Measurements from ENCODE around the gene TOMT. TPM values are rescaled to one million over a fixed set of nuclear protein-coding genes. Genes with fewer than 3 reads are reported as not detected.

TOMT gene
- total RNA-seq, 2 donors from 2014 or later, result not detected

- H3K36me3 ChIP-seq, result peaks cover 3 to 19% of the 10 kb centered on the region in 2 donors
- peaks cover 10% of the 10 kb centered on the region for H3K4me1 ChIP-seq (replicated peaks)
- TF ChIP-seq CTCF (IDR thresholded peaks at IDR 0.05) (no peak), POLR2AphosphoS5 (IDR thresholded peaks at IDR 0.05) (no peak), POLR2A (IDR thresholded peaks at IDR 0.05) (no peak)
- no peak for DNase-seq (ENCODE audit: low spot score)
- H3K4me3 ChIP-seq, result no peak overlapping the region
- no peak overlapping the region for H3K27ac ChIP-seq
- WGBS, result 87% methylated on average over 3 of the region's 3 CpGs
- H3K27me3 ChIP-seq (replicated peaks; ENCODE audit: insufficient read depth), result no peaks in the 10 kb centered on the region
- intact Hi-C loops (cut with DNase I), result no loop called here
- no peaks in the 10 kb centered on the region for H3K9me3 ChIP-seq
Observed at GRCh38 chr11:72100009-72100408, 5.7 kb upstream of the TOMT start.

- intact Hi-C loops (cut with DNase I), result no loop called here
- no peak overlapping the region for H3K27ac ChIP-seq
- DNase-seq (ENCODE audit: low spot score), result no peak
- no peaks in the 10 kb centered on the region for H3K27me3 ChIP-seq (replicated peaks; ENCODE audit: insufficient read depth)
- no peak for TF ChIP-seq POLR2A (IDR thresholded peaks at IDR 0.05)
- TF ChIP-seq POLR2AphosphoS5 (IDR thresholded peaks at IDR 0.05), result no peak
- TF ChIP-seq CTCF (IDR thresholded peaks at IDR 0.05), result no peak
- peaks cover 3 to 19% of the 10 kb centered on the region in 2 donors for H3K36me3 ChIP-seq
- no peaks in the 10 kb centered on the region for H3K9me3 ChIP-seq
- H3K4me3 ChIP-seq, result no peak overlapping the region
- 80% methylated on average over 1 of the region's 1 CpG for WGBS
- peaks cover 10% of the 10 kb centered on the region for H3K4me1 ChIP-seq (replicated peaks)
Observed at GRCh38 chr11:72100462-72100861, 5.3 kb upstream of the TOMT start.

GRCh38 chr11:72102162-72102561 lies 3.6 kb upstream of the TOMT start:
- Histone ChIP-seq H3K27ac (peak overlapping the region; percentile 91 to 94), H3K9me3 (no peaks in the 10 kb centered on the region), H3K36me3 (peaks cover 3 to 15% of the 10 kb centered on the region in 2 donors), H3K4me1 (replicated peaks) (peaks cover 10% of the 10 kb centered on the region), H3K27me3 (replicated peaks; ENCODE audit: insufficient read depth) (no peaks in the 10 kb centered on the region), H3K4me3 (peak overlapping the region; percentile 80 to 84)
- TF ChIP-seq CTCF (IDR thresholded peaks at IDR 0.05) (no peak), POLR2AphosphoS5 (IDR thresholded peaks at IDR 0.05) (no peak), POLR2A (IDR thresholded peaks at IDR 0.05) (no peak)
- intact Hi-C loops (cut with DNase I), result no loop called here
- 31% methylated on average over 4 of the region's 4 CpGs for WGBS
- DNase-seq (ENCODE audit: low spot score), result no peak

GRCh38 chr11:72102631-72102945 lies 3.1 kb upstream of the TOMT start:
- 1% methylated on average over 9 of the region's 9 CpGs for WGBS
- Histone ChIP-seq H3K27ac (peak overlapping the region; percentile 91 to 94), H3K4me1 (replicated peaks) (peaks cover 10% of the 10 kb centered on the region), H3K27me3 (replicated peaks; ENCODE audit: insufficient read depth) (no peaks in the 10 kb centered on the region), H3K4me3 (peak overlapping the region; percentile 80 to 84), H3K9me3 (no peaks in the 10 kb centered on the region), H3K36me3 (peaks cover 0 to 11% of the 10 kb centered on the region in 2 donors)
- no peak for DNase-seq (ENCODE audit: low spot score)
- TF ChIP-seq POLR2AphosphoS5 (IDR thresholded peaks at IDR 0.05) (no peak), CTCF (IDR thresholded peaks at IDR 0.05) (no peak), POLR2A (IDR thresholded peaks at IDR 0.05) (no peak)
- intact Hi-C loops (cut with DNase I), result no loop called here

GRCh38 chr11:72102946-72103753 lies 2.6 kb upstream of the TOMT start, which contains the start of gene LAMTOR1:
Gene LAMTOR1, minus strand, starts transcription at chr11:72103297. Its CDS starts 73 bp downstream, at chr11:72103224.
- Histone ChIP-seq H3K9me3 (no peaks in the 10 kb centered on the region), H3K36me3 (peaks cover 0 to 5% of the 10 kb centered on the region in 2 donors), H3K4me3 (peak within 1 kb of the TSS; percentile 80 to 84), H3K27me3 (replicated peaks; ENCODE audit: insufficient read depth) (no peaks in the 10 kb centered on the region), H3K4me1 (replicated peaks) (peaks cover 10% of the 10 kb centered on the region), H3K27ac (peak within 1 kb of the TSS; percentile 91 to 94)
- WGBS, result 1% methylated on average over 36 of the region's 64 CpGs
- DNase-seq (ENCODE audit: low spot score), result peak; percentile 99
- intact Hi-C loops (cut with DNase I), result no loop called here
- TF ChIP-seq POLR2AphosphoS5 (IDR thresholded peaks at IDR 0.05) (peak; percentile 98), POLR2A (IDR thresholded peaks at IDR 0.05) (peak; percentile 44), CTCF (IDR thresholded peaks at IDR 0.05) (peak in 3 of 4 experiments; percentile 20 to 62 (median 62))
